SW 1271 (cell line): ENCODE measurements around the gene ASB6.

ENCODE experiments used
- DNase-seq, 2 experiments: peaks; one replicate each; lab custom pipeline; 2025; lab: John Stamatoyannopoulos, UW

Gene ASB6, protein sequence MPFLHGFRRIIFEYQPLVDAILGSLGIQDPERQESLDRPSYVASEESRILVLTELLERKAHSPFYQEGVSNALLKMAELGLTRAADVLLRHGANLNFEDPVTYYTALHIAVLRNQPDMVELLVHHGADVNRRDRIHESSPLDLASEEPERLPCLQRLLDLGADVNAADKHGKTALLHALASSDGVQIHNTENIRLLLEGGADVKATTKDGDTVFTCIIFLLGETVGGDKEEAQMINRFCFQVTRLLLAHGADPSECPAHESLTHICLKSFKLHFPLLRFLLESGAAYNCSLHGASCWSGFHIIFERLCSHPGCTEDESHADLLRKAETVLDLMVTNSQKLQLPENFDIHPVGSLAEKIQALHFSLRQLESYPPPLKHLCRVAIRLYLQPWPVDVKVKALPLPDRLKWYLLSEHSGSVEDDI

DNA sequence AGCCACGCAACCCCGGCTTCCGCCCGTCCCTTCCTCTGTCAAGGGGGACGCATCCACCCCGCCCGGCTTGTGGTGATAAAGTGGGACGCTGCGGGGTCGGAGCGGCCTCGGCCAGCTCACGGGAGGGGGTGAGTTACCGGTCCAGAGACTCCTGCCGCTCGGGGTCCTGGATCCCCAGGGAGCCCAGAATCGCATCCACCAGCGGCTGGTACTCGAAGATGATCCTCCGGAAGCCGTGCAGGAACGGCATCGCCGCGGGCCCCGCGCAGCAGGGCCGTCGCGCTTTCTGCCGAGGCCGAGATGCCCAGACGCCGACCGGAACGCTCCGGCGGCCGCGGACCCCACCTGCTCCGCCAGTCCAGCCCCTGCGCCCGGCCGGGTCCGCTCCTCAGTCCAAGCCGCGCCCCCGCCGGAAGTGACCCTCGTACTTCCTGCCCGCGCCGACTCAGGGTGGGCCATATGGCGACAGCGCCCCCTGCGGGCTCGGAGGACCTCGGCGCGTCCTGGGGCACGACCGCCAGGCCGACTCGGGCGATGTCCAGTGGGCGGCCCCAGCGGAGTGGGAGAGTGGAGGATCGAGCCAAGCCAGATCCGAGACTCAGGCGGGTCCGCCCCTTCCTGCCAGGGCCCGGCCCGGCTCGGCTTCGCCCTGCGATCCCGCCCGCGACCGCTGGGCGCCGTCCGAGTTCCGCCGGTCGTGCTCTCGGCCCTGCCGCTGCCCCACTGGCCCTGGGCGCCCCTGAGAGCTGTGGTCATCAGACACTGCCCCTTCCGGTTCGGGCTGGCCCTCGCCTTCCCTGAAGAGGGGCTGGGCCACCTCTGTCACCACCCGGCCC lies at the start of gene ASB6:
ASB6 (minus strand) TSS at position 402 of the 836 bp plus-strand sequence; CDS start at position 250, 152 bp downstream.
- peak; percentile 92 to 95 for DNase-seq

DNA sequence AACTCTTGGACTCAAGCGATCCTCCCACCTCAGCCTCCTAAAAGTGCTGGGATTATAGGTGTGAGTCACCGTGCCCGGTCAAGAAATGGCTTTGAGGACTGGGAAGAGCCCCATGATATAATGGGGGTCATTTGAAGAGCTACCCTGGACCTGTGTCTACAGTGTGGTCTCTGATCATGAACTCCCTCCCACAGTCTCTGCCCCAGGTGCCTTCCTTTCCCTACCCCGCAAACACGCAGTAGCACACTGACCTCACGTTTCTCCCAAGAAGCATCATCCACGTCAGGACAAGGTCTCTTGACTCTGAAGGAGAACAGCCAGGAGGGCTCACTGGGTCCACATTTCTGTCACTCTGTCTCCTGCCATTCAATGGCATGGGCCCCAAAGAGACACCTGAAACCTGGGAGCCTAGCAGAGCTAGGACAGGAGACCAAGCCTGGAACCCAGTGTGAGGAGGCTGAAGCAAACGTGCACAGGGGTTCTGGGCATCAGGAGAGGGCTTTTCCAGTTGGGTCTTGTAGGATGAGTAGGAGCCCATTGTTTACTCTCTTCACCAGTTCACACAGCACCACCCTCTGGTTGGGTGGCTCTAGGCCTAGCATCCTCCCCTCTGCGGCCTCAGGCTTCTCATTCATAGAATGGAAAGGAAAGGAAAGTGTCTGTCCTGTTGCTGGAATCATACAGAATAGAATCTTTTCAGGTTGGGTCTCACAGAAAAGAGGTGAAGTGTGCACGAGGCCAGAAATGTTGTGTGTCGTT lies 46.5 kb upstream of the ASB6 start:
- no peak for DNase-seq

DNA sequence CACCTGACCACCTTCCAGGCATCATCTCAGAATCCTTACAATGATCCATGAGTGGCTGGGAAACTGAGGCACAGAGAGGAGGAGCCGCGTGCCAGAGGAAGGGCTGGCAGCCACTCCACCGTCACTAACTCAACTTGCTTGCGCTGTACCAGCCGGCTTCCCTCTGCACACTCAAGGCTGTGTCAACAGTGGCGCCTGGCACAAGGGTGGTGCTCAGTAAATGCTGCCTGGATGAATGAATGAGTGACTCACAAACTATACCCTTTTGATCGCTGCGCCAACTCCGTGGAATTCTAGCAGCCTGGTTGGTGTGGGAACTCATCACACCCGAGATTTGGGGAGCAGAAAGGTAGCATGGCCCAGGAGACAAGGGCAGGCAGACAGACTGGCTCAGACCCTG lies 45.4 kb upstream of the ASB6 start:
- DNase-seq, result no peak

DNA sequence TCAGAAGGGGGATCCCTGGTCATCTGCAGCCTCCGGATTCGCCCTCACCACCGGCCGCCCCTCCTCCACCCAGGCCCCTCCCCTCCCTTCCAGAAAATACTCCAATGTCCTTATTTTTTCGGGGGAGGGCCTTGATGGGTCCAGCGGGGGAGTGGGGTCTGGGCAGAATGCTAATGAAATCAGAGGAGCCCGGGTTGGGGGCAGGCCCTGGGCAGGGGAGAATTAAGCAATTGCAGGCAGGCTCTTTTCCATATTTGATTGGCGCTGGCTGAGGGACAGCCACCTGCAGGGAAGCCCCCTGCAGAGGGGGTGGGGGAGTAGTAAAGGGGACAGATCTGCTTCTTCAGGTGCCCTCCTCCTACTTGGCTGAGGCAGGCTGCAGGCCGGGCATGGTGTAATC lies 44.8 kb upstream of the ASB6 start:
- DNase-seq, result no peak

DNA sequence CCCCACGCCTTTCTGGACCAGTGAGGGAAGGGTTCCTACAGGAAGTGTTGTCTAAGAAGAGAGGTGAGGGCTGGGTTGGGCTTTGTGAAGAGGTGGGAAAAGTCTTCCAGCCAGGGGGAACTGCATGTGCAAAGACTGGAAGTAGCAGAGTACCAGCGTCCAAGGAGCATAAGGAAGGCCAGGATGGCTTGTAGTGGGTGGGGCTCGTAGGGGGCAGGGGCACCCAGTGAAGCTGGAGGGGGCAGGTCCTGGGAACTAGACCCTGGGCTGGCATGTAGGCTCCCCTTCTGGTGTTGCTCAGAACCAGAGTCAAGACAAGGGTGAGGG lies 43.9 kb upstream of the ASB6 start:
- no peak for DNase-seq

DNA sequence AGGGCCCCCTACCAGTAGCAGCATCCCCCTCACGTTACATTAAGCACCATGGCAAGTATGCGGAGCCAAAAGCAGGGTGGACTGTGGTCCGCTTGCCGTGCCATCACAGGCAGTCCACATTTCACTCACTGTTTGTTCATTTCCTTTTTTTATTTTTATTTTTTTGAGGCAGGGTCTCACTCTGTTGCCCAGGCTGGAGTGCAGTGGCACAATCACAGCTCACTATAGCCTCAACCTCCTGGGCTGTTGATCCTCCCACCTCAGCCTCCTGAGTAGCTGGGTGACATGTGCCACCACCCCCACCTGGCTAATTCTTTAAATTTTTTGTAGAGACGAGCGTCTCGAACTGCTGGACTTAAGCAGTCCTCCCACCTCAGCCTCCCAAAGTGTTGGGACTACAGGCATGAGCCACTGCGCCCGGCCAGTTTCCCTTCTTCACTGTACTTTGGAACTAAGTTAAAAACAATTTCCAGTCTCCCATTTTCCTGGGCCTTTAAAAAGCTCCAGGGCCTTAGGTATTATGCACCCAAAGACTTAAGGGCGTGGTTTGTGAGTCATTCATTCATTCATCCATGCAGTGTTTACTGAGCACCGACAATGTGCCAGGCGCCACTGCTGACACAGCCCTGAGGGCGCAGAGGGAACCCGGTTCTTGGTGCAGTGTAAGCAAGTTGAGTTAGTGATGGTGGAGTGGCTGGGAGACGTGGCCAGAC lies 43.4 kb upstream of the ASB6 start:
- DNase-seq, result no peak

DNA sequence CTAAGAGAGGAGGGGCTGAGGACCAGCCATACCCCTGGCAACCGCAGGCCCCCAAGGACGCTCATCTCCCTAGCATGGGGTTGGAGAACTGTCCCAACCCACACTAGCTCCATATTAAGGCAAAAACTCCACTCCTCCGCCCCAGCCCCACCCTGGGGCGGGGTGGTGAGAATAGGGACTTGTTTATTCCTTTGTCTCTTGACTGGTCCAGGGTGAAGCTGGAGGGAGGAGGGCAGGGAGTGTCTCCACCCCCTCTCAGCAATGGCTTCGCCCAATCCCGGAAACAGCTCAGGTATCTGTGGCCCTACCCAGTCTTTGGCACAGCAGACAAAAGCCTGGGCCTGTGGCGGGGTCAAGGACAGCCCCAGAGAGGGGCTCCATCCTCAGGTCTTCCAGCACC lies 40.4 kb upstream of the ASB6 start:
- no peak for DNase-seq

DNA sequence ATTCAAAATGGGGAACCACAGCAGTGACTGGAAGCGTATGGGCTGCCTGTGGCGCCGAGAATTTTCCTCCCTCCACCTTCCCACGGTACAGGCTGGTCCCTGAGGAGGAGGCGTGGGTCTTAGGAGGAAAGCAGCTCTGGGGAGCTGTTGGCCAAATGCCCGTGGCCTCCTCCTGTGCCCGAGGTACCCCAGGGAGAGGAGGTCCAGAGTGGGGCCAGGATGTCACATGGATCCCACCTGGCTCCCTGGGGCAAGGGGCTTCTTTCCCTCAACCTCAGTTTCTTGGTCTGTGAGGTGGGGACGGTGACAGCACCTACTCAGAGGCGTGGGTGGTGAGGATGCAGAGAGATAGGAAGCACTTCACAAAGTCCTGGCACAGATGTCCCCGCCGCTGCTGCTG lies 40.0 kb upstream of the ASB6 start:
- no peak for DNase-seq

DNA sequence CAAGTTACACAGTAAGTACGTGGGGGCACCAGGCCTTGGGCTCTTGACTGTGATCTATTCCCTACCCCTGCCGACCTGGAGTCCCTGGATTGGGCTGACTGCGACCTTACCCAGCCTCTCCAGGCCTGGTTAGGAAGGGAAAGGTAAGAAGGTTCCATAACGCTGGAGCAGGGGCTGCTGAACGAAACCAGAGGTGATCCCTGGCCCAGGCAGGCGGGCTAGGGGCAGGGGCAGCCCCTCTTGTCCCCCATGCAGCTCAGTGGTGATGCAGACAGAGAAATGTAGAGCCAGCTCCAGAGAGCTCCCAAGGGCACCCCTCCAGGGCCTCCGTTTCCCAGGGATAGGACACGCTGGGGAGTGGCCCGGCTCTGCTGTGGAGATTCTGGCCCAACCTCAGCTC lies 37.6 kb upstream of the ASB6 start:
- DNase-seq, result no peak

DNA sequence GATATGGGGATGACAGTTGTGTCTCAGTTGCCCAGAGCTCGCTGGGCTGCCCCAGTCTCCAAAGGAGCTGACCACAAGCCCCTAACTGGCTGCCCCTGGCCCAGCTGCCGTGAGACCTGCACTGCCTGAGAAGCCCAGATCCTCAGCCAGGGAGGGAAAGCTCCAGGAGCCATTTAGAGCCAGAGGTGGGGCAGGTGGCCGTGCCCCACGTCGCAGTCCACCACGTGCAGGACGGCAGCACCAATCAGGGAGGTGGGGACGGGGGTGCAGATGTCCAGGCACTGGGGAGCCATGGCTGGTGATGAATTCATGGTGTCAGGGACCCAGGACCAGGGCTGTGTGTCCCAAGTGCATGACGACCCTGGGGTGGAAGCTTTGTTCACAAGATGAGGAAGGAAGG lies 36.9 kb upstream of the ASB6 start:
- DNase-seq, result no peak

DNA sequence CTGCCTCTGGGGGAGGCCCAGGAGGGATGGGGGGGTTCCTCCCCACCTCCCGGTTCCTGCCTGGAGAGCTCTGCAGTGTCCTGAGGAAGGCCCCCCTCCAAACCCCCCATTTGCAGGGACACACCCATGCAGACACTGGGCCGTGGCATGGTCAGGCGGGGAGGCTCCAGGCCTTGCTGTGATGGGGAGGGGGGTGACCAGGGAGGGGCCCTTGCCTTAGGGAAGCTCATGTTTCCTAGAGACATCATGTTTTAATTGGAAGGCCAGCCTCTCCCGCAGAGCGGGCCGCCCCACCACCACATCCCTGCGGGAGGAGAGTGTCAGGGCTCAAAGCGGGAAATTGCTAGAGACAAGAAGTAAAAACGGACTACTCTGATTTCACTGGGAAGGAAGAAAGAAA lies 35.5 kb upstream of the ASB6 start:
- no peak for DNase-seq

DNA sequence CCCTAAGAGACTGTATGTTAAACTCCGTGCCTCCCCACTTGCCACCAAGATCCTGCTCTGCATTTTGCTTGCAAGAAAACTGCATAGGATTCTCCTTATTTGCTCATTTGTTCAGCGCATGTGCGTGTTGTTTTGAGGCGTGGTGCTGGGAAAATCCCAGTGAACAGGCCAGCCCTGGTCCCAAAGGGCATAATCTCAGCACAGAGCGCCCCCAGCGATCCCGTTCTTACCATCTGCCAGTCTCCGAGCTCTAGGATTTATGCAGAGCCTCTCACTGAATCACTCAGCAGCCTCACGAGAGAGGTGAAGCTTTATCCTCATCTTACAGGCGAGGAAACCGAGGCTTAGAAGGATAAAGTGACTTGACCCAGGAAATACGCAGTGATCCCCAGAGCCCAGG lies 35.0 kb upstream of the ASB6 start:
- no peak for DNase-seq

DNA sequence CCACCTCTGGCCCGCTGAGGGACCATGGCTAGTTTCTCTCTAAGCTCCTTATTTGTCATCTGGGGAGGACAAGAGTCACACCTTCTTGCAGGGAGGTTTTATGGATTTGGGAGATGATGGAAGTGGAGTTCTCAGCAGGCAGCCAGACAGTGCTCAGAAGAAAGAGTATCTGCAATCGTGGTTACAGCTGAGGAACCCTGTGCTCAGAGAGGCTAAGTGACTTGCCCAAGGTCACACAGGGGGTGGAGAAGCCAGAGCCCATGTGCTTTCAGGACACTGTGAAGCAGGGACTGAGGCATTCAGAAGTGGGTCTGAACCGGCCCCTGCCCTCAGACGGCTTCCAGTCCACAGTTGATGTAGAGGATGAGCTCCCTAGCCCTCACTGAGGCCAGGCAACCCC lies 34.3 kb upstream of the ASB6 start:
- no peak for DNase-seq

DNA sequence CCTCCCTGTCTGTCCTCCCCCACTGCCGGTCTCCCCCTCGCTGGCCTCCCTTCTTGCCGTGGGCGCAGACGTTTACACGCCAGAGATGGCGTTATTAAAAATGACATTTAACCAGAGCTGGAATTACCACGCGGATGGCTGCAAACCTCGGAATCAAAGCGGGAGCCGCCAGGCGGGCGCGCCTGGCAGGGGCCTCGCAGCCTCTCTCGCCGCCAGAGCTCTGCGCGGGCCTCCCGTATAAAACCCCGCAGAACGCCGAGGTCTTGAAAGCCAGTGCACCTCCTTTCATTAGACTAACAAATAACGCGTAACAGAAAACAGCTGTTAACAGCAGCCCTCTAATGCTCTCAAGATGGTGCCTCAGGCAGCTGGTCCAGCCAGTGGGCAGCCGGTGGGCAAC lies 33.7 kb upstream of the ASB6 start:
- DNase-seq, result no peak

DNA sequence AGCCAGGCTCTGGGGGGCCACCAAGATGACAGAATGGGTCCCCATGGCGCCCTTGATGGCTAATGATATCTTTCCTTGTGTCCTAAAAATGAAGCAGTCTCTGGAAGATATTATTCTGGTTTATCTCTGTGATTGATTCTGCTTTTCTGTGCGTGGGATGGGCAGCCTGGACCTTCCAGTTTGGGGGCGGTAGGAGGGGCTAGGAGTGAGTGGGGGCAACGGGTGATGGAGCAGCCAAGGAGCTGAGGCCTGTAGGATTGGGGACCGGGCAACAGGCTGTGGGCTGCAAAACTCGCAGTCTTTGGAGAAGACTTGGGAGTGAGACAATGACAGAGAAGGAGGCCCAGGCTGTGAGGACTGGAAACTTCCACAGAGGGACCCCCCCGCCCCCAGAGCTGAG lies 32.3 kb upstream of the ASB6 start:
- DNase-seq, result no peak

DNA sequence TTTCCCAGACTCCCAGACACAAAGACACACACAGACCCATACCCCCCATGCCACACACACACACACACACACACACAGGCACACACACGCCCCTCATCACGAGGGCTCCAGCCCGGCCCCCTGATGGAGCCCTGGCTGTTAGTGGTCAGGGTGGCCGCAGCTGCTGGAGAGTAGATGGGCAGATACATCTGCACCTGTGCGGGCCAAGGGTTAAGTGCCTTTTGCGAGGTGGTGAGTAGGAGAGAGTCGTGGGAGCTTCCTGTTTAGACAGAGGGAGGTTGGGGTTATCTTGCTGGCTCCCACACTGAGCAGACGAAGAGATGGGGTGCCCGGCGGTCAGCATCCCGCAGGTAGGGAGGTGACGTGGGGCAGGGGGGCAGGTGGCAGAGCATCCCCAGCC lies 31.7 kb upstream of the ASB6 start:
- DNase-seq, result no peak

DNA sequence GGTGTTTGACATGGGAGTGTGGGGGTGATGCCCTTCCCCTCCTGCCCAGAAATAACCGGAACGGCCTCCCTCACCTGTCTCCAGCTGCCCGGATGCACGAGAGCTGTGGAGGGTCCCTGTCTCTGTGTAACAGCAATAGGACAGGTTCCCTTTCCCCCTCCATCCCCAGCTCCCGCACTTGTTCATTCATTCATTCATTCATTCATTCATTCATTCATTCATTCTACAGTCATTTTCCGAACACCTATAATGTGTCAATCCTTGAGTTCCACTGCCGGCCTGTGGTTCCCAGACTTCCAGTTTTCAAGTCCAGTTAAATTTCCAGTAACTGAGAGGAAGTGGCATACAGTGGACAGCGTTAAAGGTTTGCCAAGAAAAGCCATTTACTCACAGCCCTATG lies 30.8 kb upstream of the ASB6 start:
- DNase-seq, result no peak

DNA sequence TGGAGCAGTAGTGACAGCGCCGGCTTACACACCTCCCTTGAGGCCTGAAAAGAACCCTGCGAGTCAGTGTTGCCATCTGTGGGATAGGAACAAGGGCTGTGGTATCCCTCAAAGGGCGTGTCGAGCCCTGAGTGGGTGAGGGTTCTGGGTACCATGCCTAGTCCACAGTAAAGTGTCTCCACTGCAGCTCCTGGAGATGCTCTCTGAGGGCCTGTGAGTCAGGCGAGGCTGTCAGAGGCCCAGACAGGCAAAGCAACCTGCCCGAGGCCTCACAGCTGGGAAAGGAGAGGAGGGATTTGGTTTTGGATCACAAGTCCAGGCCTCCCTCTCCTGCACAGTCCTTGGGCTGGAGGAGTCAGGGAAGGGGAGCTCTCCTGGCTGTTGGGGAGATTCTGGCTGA lies 29.6 kb upstream of the ASB6 start:
- no peak for DNase-seq

DNA sequence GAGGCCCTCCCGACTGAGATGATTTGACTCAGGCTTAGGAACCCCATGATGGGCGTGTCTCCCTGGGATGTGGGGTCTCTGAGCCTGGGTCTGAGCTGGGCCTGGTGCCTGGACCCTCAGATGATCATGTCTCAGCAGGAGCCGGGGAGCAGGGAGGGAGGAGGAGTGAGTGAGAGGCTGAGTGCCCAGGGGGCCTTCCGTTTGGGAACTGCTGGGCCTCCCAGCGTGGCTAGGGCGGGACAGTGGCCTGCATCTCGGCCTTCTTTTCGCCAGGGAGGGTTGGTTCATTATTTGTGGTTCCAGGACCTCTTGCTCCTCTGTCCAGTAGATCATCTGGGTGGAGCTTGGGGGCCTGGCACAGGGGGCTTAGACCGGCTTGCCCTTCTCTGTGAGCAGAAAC lies 29.1 kb upstream of the ASB6 start:
- DNase-seq, result no peak

DNA sequence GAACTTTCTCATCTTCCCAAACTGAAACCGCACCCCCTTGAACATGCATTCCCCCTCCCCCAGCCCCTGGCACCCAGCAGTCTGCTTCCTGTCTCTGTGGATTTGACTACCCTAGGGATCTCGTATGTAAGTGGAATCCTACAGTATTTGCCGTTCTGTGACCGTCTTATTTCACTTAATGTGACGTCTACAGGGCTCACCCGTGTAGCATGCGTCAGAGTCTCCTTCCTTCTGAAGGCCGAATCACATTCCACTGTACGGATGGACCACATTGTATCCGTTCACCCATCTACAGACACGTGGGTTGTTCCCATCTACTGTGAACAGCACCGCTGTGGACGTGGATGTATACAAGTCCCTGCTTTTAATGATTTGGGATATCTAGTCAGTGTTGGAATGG lies 28.0 kb upstream of the ASB6 start:
- no peak for DNase-seq

DNA sequence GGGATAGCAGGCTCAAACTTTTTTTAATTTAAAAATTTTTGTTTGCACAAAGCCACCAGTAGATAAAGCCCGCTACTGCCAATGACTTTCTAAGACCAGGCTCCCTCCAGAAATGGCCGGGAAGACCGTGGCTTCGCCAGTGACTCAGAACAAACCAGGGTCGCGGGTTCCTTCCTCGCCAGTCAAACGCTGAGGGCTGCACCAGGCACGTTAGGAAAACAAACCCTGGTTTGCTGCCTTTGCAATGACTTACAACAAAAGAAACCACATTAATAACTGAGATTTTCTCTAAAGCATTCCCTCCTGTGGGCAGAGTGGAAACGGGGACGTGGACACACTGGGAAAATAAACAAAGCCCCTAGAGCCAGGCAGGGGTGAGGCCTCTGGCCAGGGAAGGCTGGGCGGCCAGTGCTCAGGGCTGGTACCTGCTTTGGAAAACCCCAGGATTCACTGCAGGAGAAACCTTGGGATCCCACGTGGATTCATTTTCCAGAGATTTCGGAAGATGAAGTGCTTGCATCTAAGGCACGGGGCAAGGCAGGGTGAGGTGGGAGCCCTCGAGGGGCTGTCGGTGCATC lies 27.3 kb upstream of the ASB6 start:
- DNase-seq, result no peak

DNA sequence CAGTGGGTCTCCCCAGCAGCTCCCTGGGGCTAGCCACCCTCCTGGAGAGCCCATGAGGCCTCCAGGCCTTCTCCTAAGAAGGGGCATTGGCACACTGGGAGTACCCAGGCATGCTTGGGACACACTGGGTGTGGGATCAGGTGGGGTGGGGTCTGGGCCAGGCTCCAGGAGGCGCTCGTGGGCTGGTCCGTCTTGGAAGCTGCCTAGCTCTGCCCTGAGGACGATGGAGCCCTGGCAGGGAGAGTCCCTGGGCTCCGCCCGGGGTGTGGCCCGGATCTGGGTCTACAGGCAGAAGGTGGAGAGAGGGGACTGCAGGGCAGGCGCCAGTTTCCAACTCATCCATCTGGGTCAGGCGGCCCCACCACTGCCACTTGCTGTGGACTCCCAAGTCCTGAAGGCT lies 25.9 kb upstream of the ASB6 start:
- no peak for DNase-seq
